Ovary (tissue), 3 donors: ENCODE measurements around the gene ACAD11.

Source experiments
- CTCF ChIP-seq, 3 donors: fragments of 450-650 bp in 2 of 3; fragments of 200-600 bp in 1 of 3; IDR thresholded peaks; one replicate each; pipeline versions ENCODE4 v1.5.1 to v1.8.0; 2016 to 2022; ENCODE audit warnings: antibody characterized with exemption in 3 of 3, mild to moderate bottlenecking in 1 of 3
- EP300 ChIP-seq: sonication (generic); formaldehyde crosslinking; IDR thresholded peaks from one replicate; pipeline ENCODE4 v1.6.1; 2017; ENCODE audit warnings: antibody characterized with exemption
- POLR2A ChIP-seq: fragments of 450-650 bp; IDR thresholded peaks from one replicate; pipeline ENCODE4 v1.6.1; 2017; ENCODE audit warnings: antibody characterized with exemption, mild to moderate bottlenecking, moderate library complexity
- donor health status: DM: no; HTN: no; CAD: no.

DNA sequence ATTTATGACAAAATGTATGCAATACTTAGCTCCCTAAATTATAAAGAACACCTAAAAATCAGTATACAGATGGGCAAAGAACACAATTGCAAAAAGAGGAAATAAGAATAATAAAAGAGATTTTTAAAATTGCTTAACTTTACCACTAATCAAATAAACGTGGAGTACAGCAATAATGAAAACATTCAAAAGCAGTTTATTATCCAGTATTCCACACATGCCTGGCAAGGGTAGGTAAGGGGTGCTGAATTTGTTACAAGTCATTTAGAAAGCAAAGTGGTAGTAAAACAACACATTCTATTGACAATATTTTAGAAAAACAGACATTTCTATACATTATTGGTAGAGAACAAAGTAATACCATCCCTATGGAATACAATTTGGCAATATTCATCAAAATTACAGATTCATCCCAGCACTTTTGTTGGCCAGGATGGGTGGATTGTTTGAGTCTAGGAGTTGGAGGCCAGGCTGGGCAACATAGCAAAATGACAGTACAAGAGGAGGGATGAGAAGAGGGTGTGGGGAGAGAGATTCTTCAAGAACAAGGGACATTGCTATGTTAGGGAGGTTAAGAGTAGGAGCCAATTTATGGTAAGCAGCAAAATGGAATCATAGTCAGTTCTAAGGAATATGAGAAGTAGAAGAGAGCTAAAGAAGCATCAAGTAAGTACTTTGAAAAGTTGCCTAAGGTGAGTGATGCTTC lies 66.2 kb downstream of the ACAD11 start:
- TF ChIP-seq POLR2A, result no peak
- TF ChIP-seq CTCF (IDR thresholded peaks at IDR 0.05), result no peak
- no peak for TF ChIP-seq EP300
